Measurements from ENCODE around the gene MTTP.

MTTP gene

DNA sequence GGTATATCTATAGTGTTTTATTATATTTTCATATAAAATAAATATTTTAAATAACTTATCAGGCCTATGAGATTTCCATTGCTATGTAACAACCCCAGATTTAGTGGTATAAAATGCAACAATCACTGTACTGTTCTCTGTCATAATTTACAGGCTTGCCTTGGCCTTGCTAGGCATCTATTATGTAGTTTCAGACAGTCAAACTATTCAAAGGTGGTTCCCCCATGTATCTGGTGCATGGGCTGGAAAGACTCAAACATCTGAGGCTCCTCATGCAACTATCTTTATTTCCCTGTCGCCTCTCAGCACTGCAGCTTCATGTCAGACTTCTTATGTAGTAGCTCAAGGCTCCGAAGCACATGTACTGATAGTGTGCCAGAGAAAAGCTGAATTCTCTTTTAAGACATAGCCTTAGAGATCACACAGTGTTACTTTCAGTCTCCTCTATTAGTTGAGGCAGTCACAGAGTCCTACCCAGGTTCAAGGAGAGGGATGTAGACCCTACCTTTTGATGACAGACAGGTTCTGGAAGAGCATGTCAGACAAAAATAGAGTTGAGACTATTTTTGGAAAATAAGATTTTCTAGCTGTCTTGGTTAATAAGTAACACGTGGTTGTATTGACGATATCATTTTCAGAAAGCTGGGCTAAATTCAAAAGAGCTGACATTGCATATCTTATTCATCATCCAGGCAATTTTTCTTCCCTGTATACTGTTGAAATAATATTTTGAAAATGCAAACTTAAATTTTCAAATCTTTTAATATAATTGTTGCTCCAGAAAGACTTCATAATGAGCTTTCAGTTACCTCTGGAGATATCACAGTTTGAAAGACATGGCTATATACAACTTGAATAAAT lies 19.4 kb downstream of the MTTP start:
- no peak for DNase-seq (ENCODE audit: low spot score)

DNA sequence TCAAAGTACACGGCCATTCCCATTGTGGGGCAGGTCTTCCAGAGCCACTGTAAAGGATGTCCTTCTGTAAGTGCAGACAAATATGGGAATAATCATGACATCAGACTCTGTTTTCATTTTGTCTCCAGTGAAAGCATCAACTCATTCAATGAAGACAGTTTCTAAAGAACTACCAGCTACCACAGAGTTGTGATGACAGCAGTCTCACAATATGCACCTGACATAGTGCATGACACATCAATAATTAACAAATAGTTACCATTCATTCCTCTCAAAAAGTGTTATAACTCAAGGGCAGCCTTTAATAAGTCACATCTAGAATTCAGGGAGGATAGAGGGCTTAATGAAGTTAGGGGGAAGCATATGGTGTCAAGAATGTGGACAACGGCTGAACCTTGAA lies 20.2 kb downstream of the MTTP start:
- DNase-seq (ENCODE audit: low spot score), result no peak

GRCh38 chr4:99606716-99607115 lies 32.1 kb downstream of the MTTP start:
- DNase-seq (ENCODE audit: low spot score), result no peak

- no peak for DNase-seq (ENCODE audit: low spot score)
These were observed 33.8 kb downstream of the MTTP start for GRCh38 chr4:99608417-99608816.

- DNase-seq (ENCODE audit: low spot score), result no peak
These were observed 36.1 kb downstream of the MTTP start for GRCh38 chr4:99610605-99611175.

- no peak for DNase-seq (ENCODE audit: low spot score)
These were observed 37.7 kb downstream of the MTTP start for GRCh38 chr4:99612281-99612680.

GRCh38 chr4:99612704-99613103 lies 38.1 kb downstream of the MTTP start:
- no peak for DNase-seq (ENCODE audit: low spot score)

DNA sequence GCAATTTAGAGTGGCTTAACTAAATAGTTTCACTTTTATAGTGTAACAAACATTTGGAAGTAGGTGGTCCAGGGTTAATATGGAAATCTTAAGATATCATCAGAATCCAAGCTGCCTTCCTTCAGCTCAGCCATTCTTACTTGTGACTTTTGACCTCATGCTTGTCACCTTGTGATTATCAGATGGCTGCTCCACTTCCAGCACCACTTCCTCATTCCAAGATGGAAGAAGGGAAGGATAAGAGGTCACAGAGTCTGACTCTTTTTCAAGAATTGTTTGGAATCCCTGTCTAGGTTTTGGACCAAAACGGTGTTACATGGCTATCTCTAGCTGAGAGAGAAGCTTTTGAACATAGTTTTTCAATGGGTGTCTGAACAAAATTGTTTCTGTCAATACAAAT lies 39.9 kb downstream of the MTTP start:
- DNase-seq (ENCODE audit: low spot score), result no peak

GRCh38 chr4:99615170-99615820 lies 40.7 kb downstream of the MTTP start:
- no peak for DNase-seq (ENCODE audit: low spot score)

DNA sequence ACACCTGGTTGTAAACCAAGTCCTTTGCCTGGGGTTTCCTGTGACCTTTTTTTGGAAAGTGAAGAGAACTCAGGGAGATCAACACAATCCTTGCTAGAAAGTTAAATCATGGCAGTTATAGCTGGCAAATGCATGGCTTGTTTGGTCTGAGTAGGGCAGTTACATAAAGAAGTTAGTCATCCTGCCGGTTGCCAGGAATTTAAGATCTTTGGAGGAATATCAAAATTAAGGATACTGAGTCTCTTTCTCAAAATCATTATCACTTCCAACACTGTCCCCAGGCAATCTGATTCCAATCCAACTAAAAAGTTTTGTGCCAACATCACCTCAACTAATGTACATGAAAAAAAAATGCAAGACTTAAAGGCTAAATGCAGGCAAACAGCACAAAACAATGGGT lies 42.8 kb downstream of the MTTP start:
- no peak for DNase-seq (ENCODE audit: low spot score)

DNA sequence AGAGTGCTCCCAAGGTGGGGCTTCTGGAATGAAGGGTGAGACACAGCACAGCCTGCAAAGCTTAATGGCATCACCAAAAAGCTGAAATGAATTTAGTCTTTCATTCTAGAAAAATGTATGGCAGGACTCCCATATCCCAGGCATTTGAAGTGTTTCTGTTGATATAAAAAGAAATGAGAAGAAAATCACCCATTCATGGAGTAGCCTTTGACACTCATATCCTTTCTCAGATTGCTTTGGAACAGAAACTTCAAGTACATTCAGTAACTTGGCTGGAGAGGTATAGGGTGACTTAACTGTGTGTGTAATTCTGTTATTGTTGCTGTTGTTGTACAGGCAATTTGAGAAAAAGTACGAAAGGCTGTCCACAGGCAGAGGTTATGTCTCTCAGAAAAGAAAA lies 47.7 kb downstream of the MTTP start:
- DNase-seq (ENCODE audit: low spot score), result no peak

DNA sequence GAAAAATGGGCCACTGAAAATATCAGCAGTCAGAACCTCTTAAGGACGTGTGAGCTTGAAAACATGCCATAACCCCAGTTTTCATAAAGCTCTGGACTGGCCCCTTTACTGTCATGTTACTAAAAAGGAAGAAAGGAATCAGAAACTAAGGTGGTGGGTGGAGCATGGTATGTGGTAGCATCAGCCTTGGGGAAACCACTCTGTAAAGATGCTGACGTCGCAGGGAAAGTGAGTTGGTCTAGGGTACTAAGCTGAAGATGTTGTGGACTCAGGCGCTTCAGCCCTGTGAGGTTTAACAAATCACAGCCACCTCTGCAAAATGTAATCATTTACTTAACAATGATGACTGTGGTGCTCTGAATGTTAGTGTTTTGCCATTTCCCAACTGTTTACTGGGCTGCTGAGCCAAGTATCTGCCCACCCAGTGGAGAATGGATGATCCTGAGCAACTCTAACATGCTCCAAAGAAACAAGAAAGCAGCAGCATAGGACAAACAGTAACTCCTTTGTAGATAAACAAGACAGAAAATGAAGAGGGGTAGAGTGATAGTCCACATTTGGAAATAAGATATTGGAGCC lies 49.6 kb downstream of the MTTP start:
- no peak for DNase-seq (ENCODE audit: low spot score)

GRCh38 chr4:99625369-99625768 lies 50.7 kb downstream of the MTTP start:
- DNase-seq (ENCODE audit: low spot score), result no peak

DNA sequence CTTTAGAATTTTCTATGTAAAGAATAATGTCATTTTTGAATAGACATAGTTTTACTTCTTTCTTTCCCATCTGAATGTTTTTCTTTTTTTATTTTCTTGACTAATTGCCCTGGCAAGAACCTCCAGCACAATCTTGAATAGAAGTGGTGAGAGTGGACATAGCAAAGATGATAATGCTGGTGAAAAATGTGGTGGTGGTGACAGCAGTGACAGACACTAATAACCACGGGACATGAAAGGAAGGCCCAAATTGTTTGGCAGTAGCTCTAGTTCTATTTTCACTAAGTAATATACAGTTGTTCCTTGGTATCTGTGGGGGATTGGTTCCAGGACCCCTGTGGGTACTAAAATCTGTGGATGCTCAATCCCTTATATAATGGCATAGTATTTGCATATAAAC lies 53.4 kb downstream of the MTTP start:
- no peak for DNase-seq (ENCODE audit: low spot score)

DNA sequence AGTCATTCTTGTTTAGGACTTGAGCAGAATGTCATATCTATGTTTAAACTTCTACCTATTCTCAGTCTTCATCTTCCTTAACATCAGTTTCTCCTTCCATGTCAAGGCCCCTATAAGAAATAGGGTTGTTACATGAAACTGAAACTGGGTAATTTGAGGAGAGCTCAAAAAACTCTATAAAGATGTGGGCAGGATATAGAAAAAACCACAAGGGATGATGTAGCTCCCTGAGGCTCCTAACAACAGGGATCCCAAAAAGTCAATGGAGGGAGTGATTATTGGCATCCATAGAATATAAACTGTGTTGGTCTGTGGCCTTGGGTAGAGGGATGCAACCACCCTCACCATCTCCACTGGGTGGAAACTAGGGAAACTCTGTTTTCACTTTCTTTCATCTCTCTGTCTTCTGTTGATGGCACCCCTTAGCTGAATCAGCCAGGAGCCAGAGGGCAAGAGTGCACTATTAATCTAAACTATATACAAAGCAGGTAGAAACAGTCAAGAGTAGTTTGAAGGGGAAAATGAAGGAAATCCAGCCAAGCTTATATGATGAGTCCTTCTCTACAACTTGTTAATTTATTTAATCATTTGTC lies 55.4 kb downstream of the MTTP start:
- DNase-seq (ENCODE audit: low spot score), result no peak

DNA sequence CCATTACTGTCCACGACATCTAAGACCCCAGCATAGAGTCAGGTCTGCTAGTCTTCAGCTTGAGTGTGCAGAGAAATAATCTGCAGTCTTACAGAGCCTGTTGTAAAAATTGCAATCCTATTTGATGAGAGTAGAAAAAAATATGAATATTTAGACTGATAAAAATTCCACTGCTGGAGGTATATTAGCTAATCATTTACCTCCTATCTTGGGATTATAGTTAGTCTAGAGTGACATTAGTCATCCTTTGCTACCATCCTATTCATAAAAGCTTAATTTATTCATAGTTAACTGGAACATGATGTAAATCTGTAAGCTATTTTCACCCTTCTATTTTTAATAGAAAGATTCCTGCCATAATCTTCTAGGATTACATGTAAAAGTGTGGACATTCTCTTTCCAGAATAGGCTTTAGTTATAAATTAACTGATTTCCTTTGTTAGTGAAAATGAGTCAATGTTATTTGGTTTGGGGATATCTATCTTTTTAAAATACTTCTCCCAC lies 56.3 kb downstream of the MTTP start:
- no peak for DNase-seq (ENCODE audit: low spot score)

GRCh38 chr4:99633772-99634171 lies 59.1 kb downstream of the MTTP start:
- DNase-seq (ENCODE audit: low spot score), result no peak

DNA sequence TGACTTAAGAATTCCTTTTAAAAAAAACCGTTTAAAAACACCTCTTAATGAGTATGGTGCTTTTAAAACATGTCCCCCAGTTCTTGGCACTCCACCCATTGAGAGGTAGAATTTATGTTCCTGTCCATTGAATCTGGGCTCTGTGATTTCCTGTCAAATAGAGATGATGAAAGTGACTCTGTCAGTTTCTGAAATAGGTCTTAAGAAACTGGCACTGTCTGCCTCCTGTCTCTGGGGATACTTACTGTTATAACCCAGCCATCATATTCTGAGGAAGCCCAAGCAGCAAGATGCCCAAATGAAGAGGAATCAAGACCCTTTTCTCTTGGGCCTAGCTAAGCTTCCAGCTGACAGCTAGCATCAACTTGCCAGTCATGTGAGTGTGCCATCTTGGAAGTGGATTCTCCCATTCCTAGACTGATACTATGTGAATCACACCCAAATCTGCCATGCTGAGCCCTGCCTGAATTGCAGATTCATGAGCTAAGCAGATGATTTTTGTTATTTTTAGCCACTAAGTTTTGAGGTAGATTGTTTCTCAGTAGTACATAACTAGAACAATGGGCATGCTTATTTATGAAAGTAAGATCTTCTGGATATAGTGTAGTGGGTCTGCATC lies 60.2 kb downstream of the MTTP start:
- DNase-seq (ENCODE audit: low spot score), result no peak

DNA sequence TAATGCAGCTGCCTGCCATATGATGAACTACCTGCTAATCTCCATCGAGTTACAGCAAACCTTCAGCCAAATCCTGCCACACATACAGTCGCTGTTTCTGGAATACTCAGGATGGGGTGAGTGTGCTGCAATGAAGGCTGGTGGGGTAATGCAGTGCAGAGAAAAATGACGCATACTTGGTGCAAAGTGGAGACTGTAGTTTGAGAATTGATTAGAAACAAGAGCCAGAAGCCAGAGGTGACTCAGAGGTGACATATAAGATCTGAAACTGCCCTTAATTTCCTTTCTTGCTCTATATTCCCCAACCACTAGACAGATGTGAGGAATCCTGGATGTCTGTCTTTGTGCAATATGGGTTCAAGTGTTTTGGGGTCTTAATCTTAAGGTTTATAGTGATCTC lies 61.0 kb downstream of the MTTP start:
- DNase-seq (ENCODE audit: low spot score), result no peak

DNA sequence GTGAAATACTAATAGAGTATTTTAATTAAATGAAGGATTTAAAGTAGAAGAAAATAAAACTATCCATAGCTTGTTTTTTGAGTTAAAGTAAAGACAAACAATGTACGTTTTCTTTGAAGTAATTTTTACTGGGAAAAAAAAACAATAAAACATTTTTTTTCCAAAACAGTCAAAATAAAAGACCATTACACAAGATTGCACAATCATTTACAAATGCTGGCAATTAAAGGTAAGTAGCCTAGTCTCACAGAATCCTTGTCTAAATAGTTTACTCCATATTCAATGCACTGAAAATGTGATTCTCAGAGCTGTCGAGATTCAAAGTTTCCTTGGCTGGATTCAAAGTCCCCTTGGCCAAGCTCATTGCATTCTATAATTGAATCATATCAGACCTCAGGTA lies 61.8 kb downstream of the MTTP start:
- DNase-seq (ENCODE audit: low spot score), result no peak

DNA sequence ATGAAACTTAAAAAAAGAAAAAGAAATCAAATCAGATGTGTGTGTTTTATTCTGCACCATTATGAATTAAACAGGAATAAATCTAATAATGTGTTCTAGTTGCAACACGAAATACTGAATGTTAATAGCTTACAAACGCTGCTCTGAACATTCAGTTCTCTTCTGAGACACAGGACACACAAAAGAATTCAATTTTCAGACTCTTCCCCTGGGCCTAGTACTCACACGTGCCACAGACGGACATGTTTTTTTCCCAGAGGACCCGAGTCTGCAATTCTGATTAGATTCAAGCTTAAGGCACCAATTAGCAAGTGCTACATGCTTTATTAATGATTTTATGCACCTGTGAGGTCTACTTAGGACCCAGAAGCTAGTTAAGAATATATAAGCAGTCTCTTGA lies 62.5 kb downstream of the MTTP start:
- DNase-seq (ENCODE audit: low spot score), result no peak

GRCh38 chr4:99640676-99641075 lies 66.1 kb downstream of the MTTP start:
- no peak for DNase-seq (ENCODE audit: low spot score)
